Measurements from ENCODE around the gene MIF. TPM values are rescaled to one million over a fixed set of nuclear protein-coding genes. Genes with fewer than 3 reads are reported as not detected.
"Not testable (repeated sequence)": the region's sequence is repeated elsewhere in the genome, so short reads cannot be mapped to it uniquely, and the experiment has no call there.

The MIF gene
- total RNA-seq, 1 donor from 2014 or later: 1,136 TPM

- H3K27ac Mint-ChIP-seq; H3K36me3 Mint-ChIP-seq (ENCODE audit: low read depth); intact Hi-C loops (cut with micrococcal nuclease); H3K9me3 Mint-ChIP-seq; H3K4me1 Mint-ChIP-seq (ENCODE audit: low read depth); H3K4me3 Mint-ChIP-seq; DNase-seq (ENCODE audit: low spot score): not testable (repeated sequence)
- H3K27me3 Mint-ChIP-seq (ENCODE audit: insufficient read depth): peaks cover 15% of the 10 kb centered on the region
These were observed 46.0 kb downstream of the MIF start for GRCh38 chr22:23940166-23940565.

Other genes with a start within 250 kb of the MIF start
- 9.3 and 11.7 TPM in 2 replicates for gene RGL4, start 203.4 kb upstream of the MIF start, total RNA-seq
- 2.1 and 2.2 TPM in 2 replicates for gene ZNF70, start 143.3 kb upstream of the MIF start, total RNA-seq
- not detected in 2 replicates for gene VPREB3, start 140.0 kb upstream of the MIF start, total RNA-seq
- gene C22orf15, start 131.4 kb upstream of the MIF start, total RNA-seq: 0.29 and 0.49 TPM in 2 replicates
- 89.1 and 96.4 TPM in 2 replicates for gene CHCHD10, start 126.4 kb upstream of the MIF start, total RNA-seq
- gene MMP11, start 121.5 kb upstream of the MIF start, total RNA-seq: 0.34 and 0.69 TPM in 2 replicates
- 92.4 and 99.8 TPM in 2 replicates for gene SMARCB1, start 107.4 kb upstream of the MIF start, total RNA-seq
- gene DERL3, start 55.4 kb upstream of the MIF start, total RNA-seq: 13.8 and 18.8 TPM in 2 replicates
- 8.3 and 8.4 TPM in 2 replicates for gene SLC2A11, start 36.5 kb upstream of the MIF start, total RNA-seq
- 0.65 and 0.91 TPM in 2 replicates for gene GSTT2B, start 66.8 kb downstream of the MIF start, total RNA-seq
- gene DDTL, start 72.5 kb downstream of the MIF start, total RNA-seq: 4.0 and 4.7 TPM in 2 replicates
- gene DDT, start 80.1 kb downstream of the MIF start, total RNA-seq: 94.7 and 115 TPM in 2 replicates
- not detected in 2 replicates for gene GSTT2, start 85.8 kb downstream of the MIF start, total RNA-seq
- gene GSTT4, start 111.1 kb downstream of the MIF start, total RNA-seq: not detected in 2 replicates
- 97.6 and 98.1 TPM in 2 replicates for gene CABIN1, start 116.9 kb downstream of the MIF start, total RNA-seq